GM21737 (cell line): ENCODE measurements around the gene DCTN2.
A peak's percentile ranks its signal among the peaks of the same experiment; 100 is the strongest.
"Not testable (repeated sequence)": the region's sequence is repeated elsewhere in the genome, so short reads cannot be mapped to it uniquely, and the experiment has no call there.

Source experiments
- ATAC-seq: cut with Tn5 transposase; IDR thresholded peaks from one replicate; pipeline ENCODE4 v1.9.1; 2021; ENCODE audit warnings: mild to moderate bottlenecking, moderate library complexity; ENCODE audit not compliant: unreplicated experiment

Gene DCTN2

GRCh38 chr12:57529831-57530230, 17.2 kb downstream of the DCTN2 start:
- ATAC-seq = no peak

DNA sequence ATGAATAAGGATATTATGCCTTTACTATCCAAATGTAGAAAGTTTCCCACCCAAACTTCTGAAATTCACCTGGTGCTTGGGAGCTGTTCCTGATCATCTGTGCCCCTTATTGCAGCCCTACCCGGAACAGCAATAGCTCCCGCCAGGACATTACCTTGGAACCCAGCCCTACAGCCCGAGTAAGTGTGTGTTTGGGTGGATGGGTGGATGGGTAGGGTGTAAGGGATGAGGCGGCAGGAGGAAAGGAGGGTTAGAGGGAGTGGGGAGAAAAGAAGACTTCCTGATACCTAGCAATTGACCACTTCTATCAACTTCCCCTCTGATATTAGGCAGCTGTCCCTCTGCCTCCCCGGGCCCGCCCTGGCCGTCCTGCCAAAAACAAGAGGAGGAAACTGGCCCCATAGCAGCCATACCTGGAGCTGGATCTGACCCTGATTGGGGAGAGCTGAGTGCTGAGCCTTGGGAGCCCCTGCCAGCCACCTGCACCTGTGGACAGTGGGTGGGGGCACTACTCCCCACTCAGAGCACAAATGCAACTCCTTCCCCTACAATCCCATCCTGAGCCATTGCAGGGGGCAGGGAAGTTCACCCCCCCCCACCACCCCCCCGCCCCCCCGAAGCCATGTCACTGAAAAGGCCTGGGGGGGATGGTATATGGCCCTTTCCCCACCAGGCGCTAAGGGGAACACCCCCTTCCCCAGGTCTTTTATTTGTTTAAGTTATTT, 18.0 kb downstream of the DCTN2 start:
- no peak for ATAC-seq

DNA sequence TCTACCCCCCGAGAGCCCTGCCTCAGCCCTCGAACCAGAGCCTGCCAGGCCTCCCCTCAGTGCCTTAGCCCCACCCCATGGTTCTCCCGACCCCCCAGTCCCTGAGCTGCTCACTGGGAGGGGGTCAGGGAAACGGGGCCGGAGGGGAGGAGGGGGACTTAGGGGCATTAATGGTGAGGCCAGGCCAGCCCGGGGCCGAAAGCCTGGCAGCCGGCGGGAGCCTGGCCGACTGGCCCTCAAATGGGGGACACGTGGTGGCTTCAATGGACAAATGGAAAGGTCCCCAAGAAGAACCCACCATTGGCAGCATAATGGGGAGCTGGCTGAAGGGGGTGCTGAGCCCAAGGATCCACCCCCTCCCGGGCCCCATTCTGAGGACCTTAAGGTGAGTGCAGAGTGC, 18.8 kb downstream of the DCTN2 start:
- no peak for ATAC-seq

- ATAC-seq = no peak
Measured at GRCh38 chr12:57527184-57527583, 19.8 kb downstream of the DCTN2 start.

DNA sequence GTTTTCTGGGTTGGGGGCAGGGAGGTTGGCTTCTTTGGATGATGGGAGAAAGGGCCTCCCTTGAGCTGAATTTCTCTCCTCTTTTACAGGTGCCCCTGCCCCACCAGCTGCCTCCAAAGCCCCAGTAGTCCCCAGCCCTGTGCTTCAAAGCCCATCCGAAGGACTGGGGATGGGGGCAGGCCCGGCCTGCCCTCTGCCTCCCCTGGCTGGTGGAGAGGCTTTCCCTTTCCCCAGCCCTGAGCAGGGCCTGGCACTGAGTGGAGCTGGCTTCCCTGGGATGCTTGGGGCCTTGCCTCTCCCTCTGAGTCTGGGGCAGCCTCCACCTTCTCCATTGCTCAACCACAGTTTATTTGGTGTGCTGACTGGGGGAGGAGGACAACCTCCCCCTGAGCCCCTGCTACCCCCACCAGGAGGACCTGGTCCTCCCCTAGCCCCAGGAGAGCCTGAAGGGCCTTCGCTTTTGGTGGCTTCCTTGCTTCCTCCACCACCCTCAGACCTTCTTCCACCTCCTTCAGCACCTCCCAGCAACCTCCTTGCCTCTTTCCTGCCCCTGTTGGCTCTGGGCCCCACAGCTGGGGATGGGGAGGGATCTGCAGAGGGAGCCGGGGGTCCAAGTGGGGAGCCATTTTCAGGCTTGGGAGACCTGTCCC, 20.4 kb downstream of the DCTN2 start:
- ATAC-seq = no peak

- no peak for ATAC-seq
Measured at GRCh38 chr12:57525615-57526383, 21.2 kb downstream of the DCTN2 start.

GRCh38 chr12:57524814-57525614, 22.0 kb downstream of the DCTN2 start:
- no peak for ATAC-seq

DNA sequence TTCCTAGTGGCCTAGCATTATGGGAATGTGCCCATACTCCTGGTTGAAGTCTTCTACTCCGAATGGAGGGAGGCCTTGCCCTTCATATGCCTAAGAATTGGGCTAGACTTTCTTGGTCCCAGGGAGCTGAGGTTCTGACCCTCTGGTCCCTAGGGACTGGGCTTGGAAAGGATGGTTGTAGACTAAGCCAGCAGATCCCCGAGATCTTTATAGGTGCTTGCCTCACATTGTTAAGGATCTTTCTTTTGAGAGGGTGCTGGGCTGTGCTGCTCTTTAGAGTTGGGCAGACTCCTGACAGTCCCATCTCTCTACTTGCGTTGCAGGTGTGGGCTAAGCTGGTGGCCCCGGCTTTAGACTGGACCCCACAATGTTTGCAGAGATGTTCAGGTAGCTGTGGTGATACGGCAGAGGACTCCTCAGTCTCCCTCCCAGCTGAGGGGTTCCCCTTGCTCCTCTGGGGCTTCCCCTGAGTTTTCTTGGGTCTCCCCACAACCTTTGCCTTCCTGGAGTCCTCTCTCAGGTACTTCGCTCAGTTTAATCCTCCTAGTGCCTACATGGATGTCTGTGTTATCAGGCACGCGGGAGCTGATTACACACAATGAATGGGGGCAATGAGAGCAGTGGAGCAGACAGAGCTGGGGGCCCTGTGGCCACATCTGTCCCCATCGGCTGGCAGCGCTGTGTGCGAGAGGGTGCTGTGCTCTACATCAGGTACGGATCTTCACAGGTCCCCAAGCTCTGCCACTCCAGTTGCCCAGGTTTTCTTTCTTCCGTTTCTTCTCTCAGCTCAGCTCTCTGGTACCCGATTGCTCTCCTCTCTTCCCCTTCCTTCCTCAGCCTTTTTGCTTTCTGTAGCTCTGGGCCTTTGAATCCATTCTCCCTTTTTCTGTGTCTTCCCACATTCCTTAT, 23.0 kb downstream of the DCTN2 start:
- no peak for ATAC-seq

GRCh38 chr12:57522887-57523705, 23.9 kb downstream of the DCTN2 start:
- no peak for ATAC-seq

GRCh38 chr12:57522011-57522886, 24.7 kb downstream of the DCTN2 start, which contains the start of gene MBD6:
MBD6 (plus strand) TSS chr12:57522824; CDS start chr12:57524304, 1,480 bp downstream.
- peak; percentile 33 for ATAC-seq

GRCh38 chr12:57521525-57522010, 25.4 kb downstream of the DCTN2 start:
- no peak for ATAC-seq

DNA sequence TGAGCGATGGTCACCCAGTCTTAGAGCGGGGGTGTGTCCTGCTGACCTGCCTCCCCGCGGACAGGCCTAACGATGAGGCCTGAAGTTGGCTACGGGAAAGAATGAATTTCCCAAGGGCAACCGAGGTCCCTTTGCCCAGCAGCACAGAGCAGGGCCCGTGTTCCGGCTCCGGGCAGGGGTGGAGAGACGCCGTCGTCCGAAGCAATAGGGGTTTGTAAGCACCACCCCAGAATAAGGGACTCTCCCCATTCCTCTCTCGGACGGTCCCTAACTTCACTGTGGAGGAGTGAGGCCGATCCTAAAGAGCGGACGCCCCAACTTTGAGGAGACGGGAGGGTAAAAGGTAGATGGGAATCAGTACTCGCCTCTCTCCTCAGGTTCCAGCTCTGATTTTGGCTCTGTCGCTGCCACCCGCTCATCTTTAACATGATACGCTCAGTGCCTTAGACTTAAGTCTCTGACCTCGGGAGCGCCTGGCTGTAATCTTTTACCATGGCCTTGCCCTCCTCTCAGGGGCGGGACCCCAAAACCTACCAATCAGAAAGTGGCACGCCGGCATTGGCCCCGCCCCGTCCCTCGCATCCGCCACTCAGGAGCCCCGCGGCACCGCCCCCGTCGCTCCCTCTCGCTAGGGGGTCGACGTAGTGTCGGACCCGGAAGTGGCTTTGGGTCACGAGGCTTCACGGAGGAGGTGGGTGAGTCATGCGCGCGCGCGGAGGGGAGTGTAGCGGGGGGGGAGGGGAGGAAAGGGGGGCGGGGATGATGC, 26.8 kb downstream of the DCTN2 start, which contains the start of gene DDIT3:
Gene DDIT3, minus strand, starts transcription at position 462 of the 766 bp plus-strand sequence. CDS start 3,108 bp downstream, outside the sequence.
- ATAC-seq = peak; percentile 52

GRCh38 chr12:57519796-57520052, 27.3 kb downstream of the DCTN2 start:
- peak; percentile 1 for ATAC-seq

- ATAC-seq = no peak
Measured at GRCh38 chr12:57518920-57519795, 27.8 kb downstream of the DCTN2 start.

DNA sequence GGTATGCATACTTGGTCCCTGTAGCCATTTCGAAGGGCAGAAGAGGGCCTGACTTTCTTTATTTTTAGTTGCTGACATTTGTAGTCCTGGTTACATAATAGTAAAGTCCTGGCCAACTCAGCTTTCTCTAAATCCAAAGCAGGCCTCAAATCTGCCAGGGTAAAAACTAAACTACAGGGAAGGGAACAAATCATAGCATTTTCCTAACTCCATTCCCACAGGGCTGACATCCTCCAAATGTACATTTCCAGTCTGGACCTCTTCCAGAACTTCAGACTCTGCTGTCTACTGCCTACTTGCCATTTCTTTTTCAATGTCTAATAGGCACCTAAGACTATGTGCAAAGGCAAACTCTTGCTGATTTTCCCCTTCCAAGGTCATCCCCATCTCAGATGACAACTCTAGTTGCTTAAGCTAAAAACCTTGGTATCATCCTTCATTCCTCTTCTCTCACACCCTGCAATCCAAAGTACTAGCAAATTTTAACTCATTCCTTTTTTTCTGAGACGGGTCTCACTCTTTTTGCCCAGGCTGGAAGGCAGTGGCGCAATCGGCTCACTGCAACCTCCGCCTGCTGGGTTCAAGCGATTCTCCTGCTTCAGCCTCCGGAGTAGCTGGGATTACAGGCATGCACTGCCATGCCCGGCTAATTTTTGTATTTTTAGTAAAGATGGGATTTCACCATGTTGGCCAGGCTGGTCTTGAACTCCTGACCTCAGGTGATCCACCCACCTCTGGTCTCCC, 28.6 kb downstream of the DCTN2 start:
- no peak for ATAC-seq

DNA sequence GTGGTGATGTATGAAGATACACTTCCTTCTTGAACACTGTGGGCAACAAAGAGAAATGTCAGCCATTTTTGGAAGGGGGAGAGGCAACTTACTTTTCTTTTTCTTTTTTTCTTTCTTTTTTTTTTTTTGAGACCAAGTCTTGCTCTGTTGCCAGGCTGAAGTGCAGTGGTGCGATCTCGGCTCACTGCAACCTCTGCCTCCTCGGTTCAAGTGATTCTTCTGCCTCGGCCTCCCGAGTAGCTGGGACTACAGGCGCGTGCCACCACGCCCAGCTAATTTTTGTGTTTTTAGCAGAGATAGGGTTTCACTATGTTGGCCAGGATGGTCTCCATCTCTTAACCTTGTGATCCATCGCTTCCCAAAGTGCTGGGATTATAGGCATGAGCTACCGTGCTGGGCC, 29.3 kb downstream of the DCTN2 start:
- not testable (repeated sequence) for ATAC-seq
